22Rv1 (cell line): ENCODE results near the gene FUT8.

Experiments
- H3K27ac ChIP-seq: fragments of 450-650 bp; 2 replicates; pipeline ENCODE4 v1.5.1; 2017
- CTCF ChIP-seq: fragments of 450-650 bp; IDR thresholded peaks from 2 replicates; pipeline ENCODE4 v1.5.1; 2017; ENCODE audit warnings: mild to moderate bottlenecking
- ZFX ChIP-seq: fragments of 450-650 bp; IDR thresholded peaks from 2 replicates; pipeline ENCODE4 v1.6.1; 2017; ENCODE audit warnings: antibody characterized with exemption, borderline replicate concordance

The FUT8 gene

GRCh38 chr14:65599375-65599774, 186.8 kb downstream of the FUT8 start:
- no peak for TF ChIP-seq ZFX
- TF ChIP-seq CTCF = no peak
- no peak overlapping the region for H3K27ac ChIP-seq

GRCh38 chr14:65600742-65601141, 188.2 kb downstream of the FUT8 start:
- TF ChIP-seq ZFX (no peak), CTCF (no peak)
- no peak overlapping the region for H3K27ac ChIP-seq

GRCh38 chr14:65604535-65604934, 192.0 kb downstream of the FUT8 start:
- TF ChIP-seq ZFX (no peak), CTCF (no peak)
- H3K27ac ChIP-seq = no peak overlapping the region

GRCh38 chr14:65604936-65605335, 192.4 kb downstream of the FUT8 start:
- TF ChIP-seq CTCF (peak; percentile 38), ZFX (no peak)
- no peak overlapping the region for H3K27ac ChIP-seq

- no peak for TF ChIP-seq CTCF
- no peak for TF ChIP-seq ZFX
- no peak overlapping the region for H3K27ac ChIP-seq
These were observed 193.9 kb downstream of the FUT8 start for GRCh38 chr14:65606460-65606859.

GRCh38 chr14:65613131-65613650, 200.7 kb downstream of the FUT8 start:
- no peak overlapping the region for H3K27ac ChIP-seq
- no peak for TF ChIP-seq ZFX
- no peak for TF ChIP-seq CTCF

- TF ChIP-seq ZFX = no peak
- TF ChIP-seq CTCF = no peak
- H3K27ac ChIP-seq = no peak overlapping the region
These were observed 206.5 kb downstream of the FUT8 start for GRCh38 chr14:65618996-65619395.
